GM23248 (cell line): Measurements from ENCODE around the gene PEAK3.

Source experiments
- EZH2 ChIP-seq: fragments of 200-600 bp; sonication (generic); IDR thresholded peaks from 2 replicates; pipeline ENCODE4 v1.6.1; 2018; ENCODE audit warnings: antibody characterized with exemption, mild to moderate bottlenecking; ENCODE audit not compliant: insufficient read depth, poor library complexity, severe bottlenecking
- EZH2phosphoT487 ChIP-seq: fragments of 200-600 bp; sonication (generic); IDR thresholded peaks from 2 replicates; pipeline ENCODE4 v1.6.1; 2018; ENCODE audit warnings: antibody characterized with exemption, moderate library complexity, mild to moderate bottlenecking, low read depth; ENCODE audit not compliant: insufficient read depth

DNA sequence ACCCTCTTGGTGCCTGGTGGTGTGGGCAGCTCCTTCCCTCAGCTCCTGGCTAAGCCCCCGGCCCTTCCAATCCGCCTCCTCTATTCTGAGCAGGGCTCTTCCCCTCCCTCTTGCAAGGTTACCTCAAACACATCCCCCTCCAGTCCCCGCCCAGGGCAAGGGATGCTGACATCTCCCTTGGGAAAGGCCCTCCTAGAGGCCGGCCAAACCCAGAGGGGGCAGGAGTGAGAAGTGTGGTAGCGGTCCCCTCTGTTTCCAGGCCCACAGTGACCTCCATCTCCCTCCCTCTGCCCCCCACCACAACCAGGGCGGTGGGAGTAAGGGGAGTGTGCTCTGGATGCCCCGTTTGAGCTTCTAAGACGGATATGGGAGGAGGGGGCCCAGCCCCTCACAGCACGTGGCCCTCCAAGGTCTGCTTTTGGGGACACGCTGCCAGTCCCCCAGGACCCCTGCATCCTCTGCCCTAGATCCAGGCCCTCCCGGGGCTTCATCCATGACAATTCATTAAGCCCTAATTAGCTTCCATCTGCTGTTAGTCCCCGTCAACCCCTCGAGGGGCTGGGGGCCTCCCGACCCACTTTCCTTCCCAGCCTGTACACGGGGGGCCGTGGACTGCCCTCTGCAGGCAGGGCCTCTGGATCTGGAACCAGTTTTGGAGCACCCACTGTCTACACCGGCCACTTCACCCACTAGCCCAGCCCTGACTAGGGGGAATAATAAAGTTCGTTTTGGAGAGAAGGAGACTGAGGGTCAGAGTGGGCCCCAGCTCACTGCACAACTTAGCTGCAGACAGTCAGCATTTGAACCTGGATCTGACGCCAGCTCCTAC is 23.7 kb upstream of the PEAK3 start:
- TF ChIP-seq EZH2 (no peak), EZH2phosphoT487 (no peak)
